K562 (cell line): ENCODE results near the gene MKNK1. TPM values are rescaled to one million over a fixed set of nuclear protein-coding genes. Genes with fewer than 3 reads are reported as not detected.

Experiments used
- ATAC-seq: fragments of 200-7000 bp; cut with Tn5 transposase; 3 replicates; pipeline ENCODE4 v1.9.1; 2020; ENCODE audit warnings: moderate library complexity
- BruUV-seq: library from RNA; stranded (reverse); fragments of 400-500 nt; replicated peaks from 2 replicates; lab custom pipeline; 2021; lab: Mats Ljungman, UMichigan
- CTCF ChIA-PET: fragments of 300-600 bp; formaldehyde crosslinking; extraction: SDS; loops from one replicate; lab custom pipeline; 2021; ENCODE audit warnings: low intra/inter-chr PET ratio; lab: Yijun Ruan, JAX
- POLR2A ChIA-PET: fragments of 300-600, 350-650 bp; sonication (Branson Sonifier 250); formaldehyde crosslinking; extraction: SDS; loops from one replicate; lab custom pipeline; 2021; ENCODE audit warnings: antibody characterized with exemption, inconsistent platforms; lab: Yijun Ruan, JAX
- DNase-seq, 4 experiments: peaks; one replicate each; pipeline versions ENCODE4 v3.0.0 to v3.0.0-alpha.2; 2011 to 2018; ENCODE audit warnings: low spot score in 3 of 4, mixed read lengths in 3 of 4; ENCODE audit errors: extremely low read depth in 1 of 4
- FAIRE-seq: peaks from 2 replicates; lab custom pipeline; 2011; peaks lifted over from hg19 to GRCh38; lab: Jason Lieb, UNC
- H2AFZ ChIP-seq: 2 replicates; pipeline ENCODE4 v1.6.0; 2011; ENCODE audit warnings: low read depth, low read length, control low read depth, inconsistent platforms
- H3K27ac ChIP-seq: fragments of 200-600 bp; 3 replicates; pipeline ENCODE4 v1.8.0; 2011; ENCODE audit warnings: low read depth, mild to moderate bottlenecking, control low read depth, inconsistent platforms, low read length, moderate library complexity, mixed read lengths; ENCODE audit errors: extremely low read depth
- H3K27me3 ChIP-seq, 2 experiments: fragments of 300-600 bp in 1 of 2; 2 replicates in 1 of 2; 3 replicates in 1 of 2; pipeline versions ENCODE4 v1.6.0 to v1.8.0; 2011; ENCODE audit warnings: inconsistent platforms in 2 of 2, low read length in 2 of 2, mild to moderate bottlenecking in 1 of 2, mixed read lengths in 1 of 2, moderate library complexity in 1 of 2; ENCODE audit not compliant: control insufficient read depth in 2 of 2, insufficient read depth in 2 of 2
- H3K36me3 ChIP-seq: fragments of 300-600 bp; 3 replicates; pipeline ENCODE4 v1.8.0; 2011; ENCODE audit warnings: mild to moderate bottlenecking, low read length, inconsistent platforms; ENCODE audit not compliant: control insufficient read depth, insufficient read depth
- H3K4me1 ChIP-seq, 2 experiments: fragments of 200-600 bp in 1 of 2; replicated peaks in 1 of 2; 2 replicates in 1 of 2; 3 replicates in 1 of 2; pipeline versions ENCODE4 v1.5.1 to v1.8.0; 2011; ENCODE audit warnings: inconsistent platforms in 2 of 2, low read length in 2 of 2, mild to moderate bottlenecking in 1 of 2, mixed read lengths in 1 of 2, moderate library complexity in 1 of 2; ENCODE audit not compliant: control insufficient read depth in 2 of 2, insufficient read depth in 2 of 2
- H3K4me2 ChIP-seq: 2 replicates; pipeline ENCODE4 v1.6.1; 2011; ENCODE audit warnings: low read length, control low read depth, inconsistent platforms, mixed read lengths; ENCODE audit not compliant: insufficient read depth
- H3K4me3 ChIP-seq: fragments of 200-600 bp; sonication (generic), shearing (Covaris generic); 2 replicates; pipeline ENCODE4 v1.5.1; 2016; ENCODE audit warnings: control low read depth, inconsistent platforms
- H3K79me2 ChIP-seq: fragments of 200-600 bp; 3 replicates; pipeline ENCODE4 v1.8.0; 2011; ENCODE audit warnings: low read length, inconsistent platforms; ENCODE audit not compliant: control insufficient read depth, insufficient read depth
- H3K9ac ChIP-seq, 2 experiments: 2 replicates each; pipeline versions ENCODE4 v1.6.0 to v1.6.1; 2011; ENCODE audit warnings: low read depth in 2 of 2, low read length in 2 of 2, control low read depth in 1 of 2, inconsistent platforms in 1 of 2, mild to moderate bottlenecking in 1 of 2, mixed read lengths in 1 of 2; ENCODE audit not compliant: insufficient read depth in 1 of 2
- H3K9me1 ChIP-seq: one replicate; pipeline ENCODE4 v1.6.0; 2011; ENCODE audit warnings: inconsistent platforms, mild to moderate bottlenecking, low read length, moderate library complexity; ENCODE audit not compliant: control insufficient read depth, insufficient read depth
- H3K9me3 ChIP-seq: replicated peaks from 2 replicates; pipeline ENCODE4 v1.5.1; 2011; ENCODE audit warnings: low read depth, low read length, inconsistent platforms; ENCODE audit not compliant: control insufficient read depth, insufficient read depth
- H4K20me1 ChIP-seq: replicated peaks from 2 replicates; pipeline ENCODE4 v1.6.1; 2011; ENCODE audit warnings: low read length, inconsistent platforms, mixed read lengths; ENCODE audit not compliant: control insufficient read depth, insufficient read depth
- ARID1B ChIP-seq: fragments of 450-650 bp; IDR thresholded peaks from 2 replicates; pipeline ENCODE4 v1.6.1; 2016; ENCODE audit warnings: antibody characterized with exemption, mild to moderate bottlenecking, inconsistent platforms
- CREB3 ChIP-seq: fragments of 450-650 bp; conservative IDR thresholded peaks from 2 replicates; pipeline ENCODE4 v1.6.1; 2016; ENCODE audit warnings: missing genetic modification characterization, low read depth, mild to moderate bottlenecking, missing compliant biosample characterization, moderate library complexity
- CUX1 ChIP-seq: fragments of 200-800 bp; sonication (Bioruptor generic); IDR thresholded peaks from 2 replicates; pipeline ENCODE4 v1.6.1; 2016; ENCODE audit warnings: missing genetic modification characterization, missing compliant biosample characterization
- GATA2 ChIP-seq: sonication (generic); formaldehyde crosslinking; IDR thresholded peaks from 2 replicates; pipeline ENCODE4 v1.4.0; 2020; ENCODE audit warnings: mild to moderate bottlenecking, missing genetic modification reagents
- KLF16 ChIP-seq: IDR thresholded peaks from 2 replicates; pipeline ENCODE4 v1.6.1; 2016; ENCODE audit warnings: antibody characterized with exemption
- NR3C1 ChIP-seq: sonication (generic); formaldehyde crosslinking; IDR thresholded peaks from 2 replicates; pipeline ENCODE4 v1.8.1; 2022; ENCODE audit warnings: missing genetic modification reagents
- ZFP1 ChIP-seq: fragments of 450-650 bp; formaldehyde crosslinking; IDR thresholded peaks from 2 replicates; pipeline ENCODE4 v1.4.0; 2020; ENCODE audit warnings: mild to moderate bottlenecking, mixed read lengths
- ZNF561 ChIP-seq: fragments of 450-650 bp; formaldehyde crosslinking; conservative IDR thresholded peaks from 2 replicates; pipeline ENCODE4 v1.4.0; 2020; ENCODE audit warnings: mild to moderate bottlenecking, moderate library complexity
- ZNF79 ChIP-seq: fragments of 250-450 bp; sonication (Bioruptor Pico); IDR thresholded peaks from 2 replicates; pipeline ENCODE4 v1.4.0; 2020; ENCODE audit warnings: low read depth, mild to moderate bottlenecking, moderate library complexity
- WGBS: fragments of 100-300 bp; shearing (Covaris generic); methylation state at CpG from one replicate; pipeline ENCODE4 v1.1.6; 2016; ENCODE audit warnings: low coverage, mixed read lengths; ENCODE audit not compliant: insufficient coverage; ENCODE audit errors: missing lambda C conversion rate; 5-methylcytosine and 5-hydroxymethylcytosine counted together
- in situ Hi-C: fragments of 300-500 bp; cut with MboI; formaldehyde crosslinking; loops from 4 replicates; pipeline ENCODE4 v1.15.0; 2018; ENCODE audit warnings: inconsistent platforms, mixed read lengths
- intact Hi-C: fragments of 100-400 bp; cut with micrococcal nuclease; formaldehyde crosslinking; loops from 2 replicates; pipeline ENCODE4 v1.14.2; 2022
- polyA plus RNA-seq, 8 experiments: library from polyadenylated mRNA; depleted of rRNA in 4 of 8; stranded (reverse) in 5 of 8; unstranded in 3 of 8; fragments of >200 nt; fragmentation: Nextera tagmentation in 2 of 8; fragmentation: Illumina TruSeq in 1 of 8; extraction: Ambion mirVana in 2 of 8; extraction: Trizol in 1 of 8; gene quantifications; 2 replicates each; pipeline versions ENCODE4 v1.2.1 to v1.2.3, GENCODE V29; 2011 to 2014; ENCODE audit warnings: inconsistent platforms in 1 of 8, missing spikeins in 1 of 8
- total RNA-seq, 7 experiments: library from RNA; depleted of rRNA in 6 of 7; stranded (reverse); fragments of >200 nt in 6 of 7; fragmentation: Illumina TruSeq in 2 of 7; extraction: Trizol in 2 of 7; gene quantifications; 2 replicates each; pipeline versions ENCODE4 v1.2.1 to v1.2.3, GENCODE V29; 2011 to 2021; ENCODE audit warnings: low replicate concordance in 1 of 7

The MKNK1 gene
- total and polyA plus RNA-seq, 9 of the 15 experiments (the other 6 are each of a cell fraction or from before 2014, with no cell fraction given), result 27.7 to 51.3 (median 43.7) TPM

DNA sequence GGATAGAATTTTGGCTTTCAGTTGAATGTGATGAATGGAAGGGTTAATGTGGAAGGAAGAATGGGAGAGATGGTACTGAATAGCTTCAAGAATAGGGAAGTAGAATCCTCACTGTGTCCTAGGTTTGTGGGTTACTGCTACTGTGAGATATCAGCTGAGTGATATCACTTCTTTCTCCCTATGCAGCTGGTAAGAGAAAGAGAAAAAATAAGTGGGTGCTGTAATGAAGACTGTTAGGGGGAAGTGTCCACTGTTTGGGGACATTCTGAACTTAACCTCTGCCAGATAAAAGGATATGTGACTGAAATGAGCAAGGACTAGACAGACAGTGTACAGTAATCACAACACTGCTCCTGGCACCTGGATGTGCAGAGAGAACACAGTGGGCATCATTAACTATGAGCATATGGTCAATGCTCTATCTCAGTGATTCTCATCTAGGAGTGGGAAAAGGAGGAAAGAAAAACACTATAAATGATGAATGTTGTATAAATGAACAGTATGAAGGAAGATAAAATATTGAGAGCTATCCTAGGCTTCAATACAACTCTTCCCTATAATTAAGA is 38.1 kb upstream of the MKNK1 start (continued):
- no peak for TF ChIP-seq CUX1 (CRISPR knock-in tag)
- TF ChIP-seq GATA2, result peak; percentile 36; the same call in 1 of the 2 replicates
- 0 out of 2 replicates have a peak, but pooled peaks have one; percentile 31 for TF ChIP-seq ARID1B

DNA sequence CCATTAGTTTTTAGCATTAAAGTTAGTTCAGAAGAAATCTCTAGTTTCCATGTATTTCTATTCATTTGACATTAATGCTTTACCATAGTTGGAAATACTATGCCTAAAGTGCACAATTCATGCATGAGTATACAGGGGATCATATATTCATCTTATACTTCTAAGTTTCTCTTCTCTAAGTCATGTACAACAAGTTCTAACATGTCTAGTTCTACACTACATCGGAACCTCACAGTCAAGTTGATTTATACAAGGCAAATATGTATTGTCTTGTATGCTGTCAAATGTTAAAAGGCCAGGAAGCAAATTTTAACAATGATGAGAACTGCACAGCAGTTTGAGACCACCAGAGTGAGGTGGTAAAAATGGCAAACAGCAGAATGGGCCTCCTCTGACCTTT is 35.5 kb upstream of the MKNK1 start:
- Histone ChIP-seq H3K4me1 (peaks cover 0 to 16% of the 10 kb centered on the region in 2 experiments; a peak in 3 of 5 replicates), H3K36me3 (peaks cover 10% of the 10 kb centered on the region), H3K27me3 (no peaks in the 10 kb centered on the region), H3K4me2 (no peak overlapping the region), H3K9me3 (no peaks in the 10 kb centered on the region), H3K27ac (no peak overlapping the region), H3K4me3 (no peak overlapping the region), H3K9me1 (no peaks in the 10 kb centered on the region), H4K20me1 (no peaks in the 10 kb centered on the region), H3K9ac (no peak overlapping the region), H3K79me2 (no peaks in the 10 kb centered on the region), H2AFZ (no peak overlapping the region)
- FAIRE-seq, result no peak
- no TSS peak for BruUV-seq
- no peak for ATAC-seq
- no peak for DNase-seq
- POLR2A ChIA-PET, result no interaction called here
- CTCF ChIA-PET, result no interaction called here
- WGBS, result 35% methylated on average over 1 of the region's 1 CpG
- no peak for TF ChIP-seq CREB3 (tag)
- TF ChIP-seq ZNF79 (CRISPR knock-in tag), result no peak
- TF ChIP-seq ZFP1 (CRISPR knock-in tag), result no peak
- no peak for TF ChIP-seq KLF16
- no peak for TF ChIP-seq ZNF561 (CRISPR knock-in tag)
- no peak for TF ChIP-seq NR3C1 (CRISPR knock-in tag)
- in situ Hi-C loops (no loop called here), intact Hi-C loops (no loop called here)
